ENCODE results near the gene PRPSAP2. TPM values are rescaled to one million over a fixed set of nuclear protein-coding genes. Genes with fewer than 3 reads are reported as not detected.

Gene PRPSAP2
- polyA plus RNA-seq, 1 donor from 2014 or later, result 358 TPM

DNA sequence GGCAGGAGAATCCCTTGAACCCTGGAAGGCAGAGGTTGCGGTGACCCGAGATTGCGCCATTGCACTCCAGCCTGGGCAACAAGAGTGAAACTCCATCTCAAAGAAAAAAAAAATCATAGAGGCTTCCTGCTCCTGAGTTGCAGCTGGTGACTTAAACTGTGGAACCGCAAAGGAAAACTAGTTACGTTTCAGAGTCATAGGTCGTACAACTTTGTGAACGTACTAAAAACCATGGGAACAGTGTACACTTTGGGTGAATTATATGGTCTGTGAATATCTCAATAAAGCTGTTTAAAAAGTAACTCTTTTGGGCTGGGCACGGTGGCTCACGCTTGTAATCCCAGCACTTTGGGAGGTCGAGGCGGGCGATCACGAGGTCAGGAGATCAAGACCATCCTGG is 117.7 kb downstream of the PRPSAP2 start:
- H3K79me2 ChIP-seq (replicated peaks; ENCODE audit: insufficient read depth, low read length), result no peaks in the 10 kb centered on the region
- H4K20me1 ChIP-seq (ENCODE audit: insufficient read depth), result no peaks in the 10 kb centered on the region
- H2AFZ ChIP-seq (ENCODE audit: low read depth, low read length), result no peak overlapping the region
- no peak overlapping the region for H3K27ac ChIP-seq (ENCODE audit: low read length)
- TF ChIP-seq RAD21 (conservative IDR thresholded peaks at IDR 0.05) (no peak), TAF1 (IDR thresholded peaks at IDR 0.05; ENCODE audit: low read depth) (no peak), POLR2AphosphoS5 (IDR thresholded peaks at IDR 0.05) (no peak), EZH2 (IDR thresholded peaks at IDR 0.05; ENCODE audit: borderline replicate concordance, insufficient read depth, low read length, poor library complexity, severe bottlenecking) (no peak), EP300 (conservative IDR thresholded peaks at IDR 0.05; ENCODE audit: poor library complexity, severe bottlenecking) (no peak), REST (IDR thresholded peaks at IDR 0.05; ENCODE audit: borderline replicate concordance) (no peak), CTCF (IDR thresholded peaks at IDR 0.05; ENCODE audit: poor library complexity, severe bottlenecking) (no peak), SMC3 (conservative IDR thresholded peaks at IDR 0.05; ENCODE audit: poor library complexity) (no peak), MXI1 (conservative IDR thresholded peaks at IDR 0.05; ENCODE audit: poor library complexity, severe bottlenecking) (no peak)
- H3K9me2 ChIP-seq (ENCODE audit: insufficient read depth, low read length), result no peaks in the 10 kb centered on the region
- no peak overlapping the region for H3K4me2 ChIP-seq (ENCODE audit: low read length)
- no peaks in the 10 kb centered on the region for H3K36me3 ChIP-seq (ENCODE audit: insufficient read depth, low read length)
- no peaks in the 10 kb centered on the region for H3K27me3 ChIP-seq (ENCODE audit: insufficient read depth, low read depth, low read length)
- H3F3A ChIP-seq (ENCODE audit: insufficient read depth, low read length, poor library complexity, severe bottlenecking), result no peaks in the 10 kb centered on the region
- H3K9ac ChIP-seq (ENCODE audit: low read length), result no peak overlapping the region
- no peak overlapping the region for H3K4me3 ChIP-seq (ENCODE audit: low read length)
- no peaks in the 10 kb centered on the region for H3K9me3 ChIP-seq (ENCODE audit: low read length)

DNA sequence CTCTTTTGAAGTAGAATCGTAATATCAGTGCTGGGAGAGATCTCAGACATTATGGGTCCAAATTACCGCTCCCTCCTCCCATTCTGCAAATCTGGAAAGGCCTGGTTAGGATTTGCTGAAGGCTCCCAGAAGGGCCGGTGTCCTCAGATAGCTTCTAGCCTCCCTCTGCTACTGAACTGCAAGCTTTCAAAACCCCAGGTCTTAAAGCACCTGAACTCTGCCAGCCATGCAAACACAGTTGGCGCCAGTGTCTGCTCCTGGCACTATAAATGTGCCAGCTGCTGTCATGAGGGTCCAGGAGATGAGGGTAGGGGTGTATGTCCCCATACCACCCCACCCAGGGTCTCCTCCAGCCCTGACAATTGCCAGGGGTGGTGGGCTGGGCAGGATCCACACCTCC is 118.3 kb downstream of the PRPSAP2 start:
- Histone ChIP-seq H3F3A (ENCODE audit: insufficient read depth, low read length, poor library complexity, severe bottlenecking) (no peaks in the 10 kb centered on the region), H3K27me3 (ENCODE audit: insufficient read depth, low read depth, low read length) (no peaks in the 10 kb centered on the region), H3K79me2 (replicated peaks; ENCODE audit: insufficient read depth, low read length) (no peaks in the 10 kb centered on the region), H3K36me3 (ENCODE audit: insufficient read depth, low read length) (no peaks in the 10 kb centered on the region), H3K4me3 (ENCODE audit: low read length) (no peak overlapping the region), H2AFZ (ENCODE audit: low read depth, low read length) (no peak overlapping the region), H3K9me3 (ENCODE audit: low read length) (no peaks in the 10 kb centered on the region), H3K4me2 (ENCODE audit: low read length) (no peak overlapping the region), H4K20me1 (ENCODE audit: insufficient read depth) (no peaks in the 10 kb centered on the region), H3K9me2 (ENCODE audit: insufficient read depth, low read length) (no peaks in the 10 kb centered on the region), H3K27ac (ENCODE audit: low read length) (no peak overlapping the region), H3K9ac (ENCODE audit: low read length) (no peak overlapping the region)
- TF ChIP-seq MXI1 (conservative IDR thresholded peaks at IDR 0.05; ENCODE audit: poor library complexity, severe bottlenecking) (no peak), CTCF (IDR thresholded peaks at IDR 0.05; ENCODE audit: poor library complexity, severe bottlenecking) (no peak), SMC3 (conservative IDR thresholded peaks at IDR 0.05; ENCODE audit: poor library complexity) (no peak), POLR2AphosphoS5 (IDR thresholded peaks at IDR 0.05) (no peak), RAD21 (conservative IDR thresholded peaks at IDR 0.05) (no peak), EZH2 (IDR thresholded peaks at IDR 0.05; ENCODE audit: borderline replicate concordance, insufficient read depth, low read length, poor library complexity, severe bottlenecking) (no peak), TAF1 (IDR thresholded peaks at IDR 0.05; ENCODE audit: low read depth) (no peak), EP300 (conservative IDR thresholded peaks at IDR 0.05; ENCODE audit: poor library complexity, severe bottlenecking) (no peak), REST (IDR thresholded peaks at IDR 0.05; ENCODE audit: borderline replicate concordance) (no peak)

All from neural cell (in vitro differentiated cells).